SK-N-SH (cell line): ENCODE measurements around the gene PNPLA5. TPM values are rescaled to one million over a fixed set of nuclear protein-coding genes. Genes with fewer than 3 reads are reported as not detected.
A peak's percentile ranks its signal among the peaks of the same experiment; 100 is the strongest.

Source experiments
- CTCF ChIA-PET: fragments of 300-600, 350-600 bp; formaldehyde crosslinking; extraction: SDS; loops from one replicate; lab custom pipeline; 2021; lab: Yijun Ruan, JAX
- POLR2A ChIA-PET: fragments of 350-600 bp; sonication (Branson Sonifier 250); formaldehyde crosslinking; extraction: SDS; loops from one replicate; lab custom pipeline; 2020; ENCODE audit warnings: antibody characterized with exemption, inconsistent platforms; lab: Yijun Ruan, JAX
- DNase-seq: peaks from one replicate; pipeline ENCODE4 v3.0.0; 2012
- H2AFZ ChIP-seq: fragments of 200-600 bp; sonication (generic); 2 replicates; pipeline ENCODE4 v1.8.1; 2016; ENCODE audit warnings: antibody characterized with exemption, mild to moderate bottlenecking, low read depth
- H3F3A ChIP-seq: fragments of 200-600 bp; sonication (generic); replicated peaks from 2 replicates; pipeline ENCODE3; 2016; ENCODE audit warnings: antibody characterized with exemption, mild to moderate bottlenecking; ENCODE audit not compliant: insufficient read depth
- H3K27ac ChIP-seq, 2 experiments: fragments of 200-500 bp in 1 of 2; fragments of 200-600 bp in 1 of 2; sonication (Bioruptor generic) in 1 of 2; sonication (generic), shearing (Covaris generic) in 1 of 2; 2 replicates each; pipeline versions ENCODE4 v1.5.1 to v1.6.1; 2014 to 2016; ENCODE audit warnings: low read depth in 2 of 2, inconsistent platforms in 1 of 2, low read length in 1 of 2, mild to moderate bottlenecking in 1 of 2, mixed read lengths in 1 of 2
- H3K27me3 ChIP-seq: fragments of 200-600 bp; sonication (generic), shearing (Covaris generic); 2 replicates; pipeline ENCODE4 v1.6.1; 2016; ENCODE audit warnings: mixed run types; ENCODE audit not compliant: insufficient read depth
- H3K36me3 ChIP-seq, 2 experiments: fragments of 200-500 bp in 1 of 2; fragments of 200-600 bp in 1 of 2; sonication (Bioruptor generic) in 1 of 2; sonication (generic) in 1 of 2; replicated peaks in 1 of 2; 2 replicates each; pipeline versions ENCODE3 to v1.5.1; 2014 to 2016; ENCODE audit warnings: low read length in 1 of 2, mild to moderate bottlenecking in 1 of 2; ENCODE audit not compliant: insufficient read depth in 2 of 2, control insufficient read depth in 1 of 2
- H3K4me1 ChIP-seq, 2 experiments: fragments of 200-500 bp in 1 of 2; fragments of 200-600 bp in 1 of 2; sonication (Bioruptor generic) in 1 of 2; sonication (generic), shearing (Covaris generic) in 1 of 2; 2 replicates each; pipeline versions ENCODE4 v1.5.1 to v1.6.1; 2014 to 2016; ENCODE audit warnings: low read depth in 1 of 2, low read length in 1 of 2, mixed run types in 1 of 2; ENCODE audit not compliant: insufficient read depth in 2 of 2, control insufficient read depth in 1 of 2
- H3K4me2 ChIP-seq: fragments of 200-600 bp; sonication (generic), shearing (Covaris generic); 2 replicates; pipeline ENCODE4 v1.6.1; 2017; ENCODE audit warnings: mixed run types
- H3K4me3 ChIP-seq, 2 experiments: fragments of 200-500 bp in 1 of 2; fragments of 200-600 bp in 1 of 2; sonication (Bioruptor generic) in 1 of 2; sonication (generic), shearing (Covaris generic) in 1 of 2; 2 replicates each; pipeline versions ENCODE4 v1.5.1 to v1.8.1; 2014 to 2016; ENCODE audit warnings: low read depth in 2 of 2, inconsistent platforms in 1 of 2, low read length in 1 of 2, mild to moderate bottlenecking in 1 of 2, mixed read lengths in 1 of 2, moderate library complexity in 1 of 2
- H3K79me2 ChIP-seq: fragments of 200-600 bp; sonication (generic); 2 replicates; pipeline ENCODE4 v1.8.1; 2017; ENCODE audit warnings: mild to moderate bottlenecking; ENCODE audit not compliant: insufficient read depth
- H3K9ac ChIP-seq: fragments of 200-600 bp; sonication (generic); 2 replicates; pipeline ENCODE4 v1.6.1; 2017; ENCODE audit warnings: mixed run types
- H3K9me2 ChIP-seq: fragments of 200-600 bp; sonication (generic); 2 replicates; pipeline ENCODE4 v1.6.1; 2017; ENCODE audit warnings: mixed run types
- H3K9me3 ChIP-seq: fragments of 200-600 bp; sonication (generic); 2 replicates; pipeline ENCODE4 v1.6.1; 2017; ENCODE audit warnings: mixed run types, mild to moderate bottlenecking, moderate library complexity
- H4K20me1 ChIP-seq: fragments of 200-600 bp; sonication (generic); 2 replicates; pipeline ENCODE4 v1.6.1; 2017; ENCODE audit warnings: mild to moderate bottlenecking, mixed run types; ENCODE audit not compliant: insufficient read depth
- CHD2 ChIP-seq: fragments of 150-350 bp; IDR thresholded peaks from 2 replicates; pipeline ENCODE4 v1.6.1; 2018; ENCODE audit warnings: low read length; ENCODE audit not compliant: partially characterized antibody
- ELF1 ChIP-seq: IDR thresholded peaks from 2 replicates; pipeline ENCODE4 v1.4.0; 2012
- IRF3 ChIP-seq: fragments of 150-350 bp; IDR thresholded peaks from 2 replicates; pipeline ENCODE4 v1.6.1; 2016; ENCODE audit warnings: mild to moderate bottlenecking, low read depth, low read length
- PBX3 ChIP-seq: IDR thresholded peaks from 2 replicates; pipeline ENCODE4; 2012
- RAD21 ChIP-seq: IDR thresholded peaks from 2 replicates; pipeline ENCODE4 v1.6.1; 2012; ENCODE audit warnings: mild to moderate bottlenecking, low read length
- REST ChIP-seq: IDR thresholded peaks from 2 replicates; pipeline ENCODE4 v1.6.1; 2012; ENCODE audit warnings: mild to moderate bottlenecking, low read depth, low read length, moderate library complexity
- SMC3 ChIP-seq: IDR thresholded peaks from 2 replicates; pipeline ENCODE4 v1.6.1; 2012; ENCODE audit warnings: low read depth, low read length, improper control_type of control experiment
- TCF12 ChIP-seq: IDR thresholded peaks from 2 replicates; pipeline ENCODE4 v1.4.0; 2012
- USF2 ChIP-seq: fragments of 150-350 bp; IDR thresholded peaks from 2 replicates; pipeline ENCODE4 v1.6.1; 2017; ENCODE audit warnings: antibody characterized with exemption, low read length, low read depth, borderline replicate concordance
- ZBTB33 ChIP-seq: IDR thresholded peaks from 2 replicates; pipeline ENCODE4 v1.4.0; 2012; ENCODE audit warnings: low read depth, borderline replicate concordance
- WGBS: methylation state at CpG from one replicate; pipeline ENCODE4 v1.1.6; 2017; ENCODE audit warnings: low lambda C conversion rate; 5-methylcytosine and 5-hydroxymethylcytosine counted together
- polyA plus RNA-seq, 3 experiments: library from polyadenylated mRNA; depleted of rRNA; stranded (reverse); fragments of >200 nt; gene quantifications; 2 replicates each; pipeline ENCODE4 v1.2.3, GENCODE V29; 2012

The PNPLA5 gene
- polyA plus RNA-seq, 1 of the 3 experiments (the other 2 are of a cell fraction): not detected

GRCh38 chr22:43867839-43868635 lies 23.8 kb downstream of the PNPLA5 start:
- POLR2A ChIA-PET: no interaction called here

GRCh38 chr22:43862882-43863202 lies 29.0 kb downstream of the PNPLA5 start:
- no peaks in the 10 kb centered on the region for H3K9me3 ChIP-seq
- H4K20me1 ChIP-seq: no peaks in the 10 kb centered on the region
- H3K4me2 ChIP-seq: no peak overlapping the region
- no peak overlapping the region for H2AFZ ChIP-seq
- peaks cover 10% of the 10 kb centered on the region; the same call in 1 of the 2 replicates for H3K79me2 ChIP-seq
- CTCF ChIA-PET: interaction anchor here (0.7 kb wide), 1 partner anchor 147 kb away, joined by 3 read pairs; no protein-coding TSS in a partner anchor
- peaks cover 0 to 7% of the 10 kb centered on the region in 2 experiments; a peak in 1 of 4 replicates for H3K4me1 ChIP-seq
- POLR2A ChIA-PET: no interaction called here
- peak overlapping the region in 1 of 2 experiments; percentile 58; a peak in 2 of 4 replicates for H3K4me3 ChIP-seq
- H3K9ac ChIP-seq: no peak overlapping the region
- WGBS: 80% methylated on average over 10 of the region's 11 CpGs
- H3F3A ChIP-seq: no peaks in the 10 kb centered on the region
- H3K27me3 ChIP-seq: no peaks in the 10 kb centered on the region
- H3K27ac ChIP-seq: peak overlapping the region in 1 of 2 experiments; percentile 39; a peak in 1 of 4 replicates
- H3K36me3 ChIP-seq: no peaks in the 10 kb centered on the region
- no peak for TF ChIP-seq PBX3
- no peak for TF ChIP-seq SMC3
- TF ChIP-seq TCF12: no peak
- TF ChIP-seq ZBTB33: no peak
- no peak for TF ChIP-seq ELF1
- TF ChIP-seq RAD21: no peak
- no peak for TF ChIP-seq USF2
- no peak for TF ChIP-seq IRF3
- no peak for DNase-seq
- H3K9me2 ChIP-seq: no peaks in the 10 kb centered on the region

More at GRCh38 chr22:43867839-43868635, 23.8 kb downstream of the PNPLA5 start:
- no peak overlapping the region for H3K4me3 ChIP-seq
- H3K9me3 ChIP-seq: no peaks in the 10 kb centered on the region
- H3K4me2 ChIP-seq: no peak overlapping the region
- no peaks in the 10 kb centered on the region for H3K9me2 ChIP-seq
- H4K20me1 ChIP-seq: no peaks in the 10 kb centered on the region
- no peak overlapping the region for H2AFZ ChIP-seq
- 65% methylated on average over 8 of the region's 11 CpGs for whole genome bisulfite sequencing
- H3K79me2 ChIP-seq: no peaks in the 10 kb centered on the region
- no peaks in the 10 kb centered on the region for H3K4me1 ChIP-seq
- DNase-seq: no peak
- H3F3A ChIP-seq: no peaks in the 10 kb centered on the region
- no peak overlapping the region for H3K9ac ChIP-seq
- H3K36me3 ChIP-seq: no peaks in the 10 kb centered on the region
- CTCF ChIA-PET: interaction anchor here (1.3 to 1.8 kb wide), 2 partner anchors 15 to 17 kb away, joined by 7 to 9 read pairs; no protein-coding TSS in a partner anchor
- no peaks in the 10 kb centered on the region for H3K27me3 ChIP-seq
- no peak for TF ChIP-seq CHD2
- TF ChIP-seq REST: peak; percentile 94
- no peak overlapping the region for H3K27ac ChIP-seq
